A673 (cell line): ENCODE data around the gene SLC22A25. TPM values are rescaled to one million over a fixed set of nuclear protein-coding genes. Genes with fewer than 3 reads are reported as not detected.
"Not testable (repeated sequence)": the region's sequence is repeated elsewhere in the genome, so short reads cannot be mapped to it uniquely, and the experiment has no call there.

Source experiments
- BruUV-seq: library from RNA; stranded (reverse); fragments of 400-500 nt; replicated peaks from 2 replicates; lab custom pipeline; 2021; lab: Mats Ljungman, UMichigan
- CTCF ChIA-PET: fragments of 300-600 bp; sonication (Branson Sonifier 250); formaldehyde crosslinking; loops from one replicate; lab custom pipeline; 2022; ENCODE audit warnings: antibody characterized with exemption; lab: Charles Lee
- POLR2A ChIA-PET: fragments of 300-600 bp; sonication (Branson Sonifier 250); formaldehyde crosslinking; loops from one replicate; lab custom pipeline; 2022; ENCODE audit warnings: antibody characterized with exemption; ENCODE audit not compliant: low non-redundant PET; lab: Charles Lee
- DNase-seq: peaks from one replicate; pipeline ENCODE4 v3.0.0-alpha.2; 2015; ENCODE audit warnings: low spot score
- H3K27ac ChIP-seq: fragments of 200-600 bp; sonication (generic); 2 replicates; pipeline ENCODE4 v1.5.1; 2016; ENCODE audit warnings: mixed run types, low read depth, mild to moderate bottlenecking, mixed read lengths, antibody characterized with exemption, low read length; ENCODE audit not compliant: poor library complexity, severe bottlenecking
- H3K27me3 ChIP-seq: fragments of 200-600 bp; sonication (generic); replicated peaks from 2 replicates; pipeline ENCODE4 v1.6.1; 2017; ENCODE audit warnings: mixed run types, low read depth, mild to moderate bottlenecking, mixed read lengths, antibody characterized with exemption, low read length; ENCODE audit not compliant: insufficient read depth, poor library complexity
- H3K36me3 ChIP-seq: fragments of 200-600 bp; sonication (generic); 2 replicates; pipeline ENCODE4 v1.6.1; 2016; ENCODE audit warnings: mixed run types, mild to moderate bottlenecking, mixed read lengths, antibody characterized with exemption, low read length; ENCODE audit not compliant: insufficient read depth, poor library complexity, severe bottlenecking
- H3K4me1 ChIP-seq: fragments of 200-600 bp; sonication (generic); 2 replicates; pipeline ENCODE4 v1.6.1; 2017; ENCODE audit warnings: mixed run types, mild to moderate bottlenecking, mixed read lengths, antibody characterized with exemption, low read length; ENCODE audit not compliant: insufficient read depth, poor library complexity, severe bottlenecking
- H3K4me3 ChIP-seq: fragments of 200-600 bp; sonication (generic); 2 replicates; pipeline ENCODE4 v1.5.1; 2016; ENCODE audit warnings: low read depth, mixed run types, mild to moderate bottlenecking, mixed read lengths, low read length; ENCODE audit not compliant: poor library complexity, severe bottlenecking
- H3K9me3 ChIP-seq: fragments of 200-600 bp; sonication (generic); 2 replicates; pipeline ENCODE4 v1.6.1; 2016; ENCODE audit warnings: mixed run types, low read depth, mild to moderate bottlenecking, mixed read lengths, antibody characterized with exemption, low read length; ENCODE audit not compliant: poor library complexity, severe bottlenecking
- EZH2 ChIP-seq: fragments of 200-600 bp; sonication (generic); IDR thresholded peaks from 2 replicates; pipeline ENCODE4 v1.6.1; 2017; ENCODE audit warnings: borderline replicate concordance, low read depth, mild to moderate bottlenecking, mixed read lengths, antibody characterized with exemption, low read length; ENCODE audit not compliant: poor library complexity, severe bottlenecking
- intact Hi-C: fragments of 100-400 bp; cut with micrococcal nuclease; formaldehyde crosslinking; loops from one replicate; pipeline ENCODE4 v1.10.0; 2022; ENCODE audit not compliant: unreplicated experiment
- total RNA-seq: library from RNA; stranded (reverse); gene quantifications from 2 replicates; pipeline ENCODE4 v1.2.3, GENCODE V29; 2021
- TF ChIP-seq, protein P1 (sequence below): fragments of 300-800, 200-600 bp; sonication (generic); conservative IDR thresholded peaks from 2 replicates; pipeline ENCODE4 v1.5.1; 2017; ENCODE audit warnings: low read depth, mild to moderate bottlenecking, antibody characterized with exemption, low read length, moderate library complexity, mixed read lengths

Gene SLC22A25
- total RNA-seq, 1 experiment from 2014 or later: not detected

DNA sequence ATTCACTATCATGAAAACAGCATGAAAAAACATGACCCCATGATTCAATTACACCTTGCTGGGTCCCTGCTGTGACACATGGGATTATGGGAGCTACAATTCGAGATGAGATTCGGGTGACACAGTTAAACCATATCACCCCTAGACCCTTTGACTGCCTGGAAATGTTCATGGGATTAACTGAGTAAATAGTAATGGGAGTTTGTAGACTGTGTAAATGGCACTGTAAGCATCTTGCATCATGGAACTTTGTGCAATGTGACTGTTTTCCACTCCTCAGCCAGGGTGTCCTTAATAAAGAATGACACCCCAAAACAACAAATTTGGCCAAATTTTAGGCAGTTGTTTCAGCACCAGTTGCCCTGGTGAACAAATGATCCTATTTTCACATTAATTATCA is 7.9 kb upstream of the SLC22A25 start:
- POLR2A ChIA-PET: no interaction called here
- peaks cover 25% of the 10 kb centered on the region for H3K27me3 ChIP-seq
- H3K36me3 ChIP-seq: no peaks in the 10 kb centered on the region
- intact Hi-C loops: no loop called here
- no peak overlapping the region for H3K4me3 ChIP-seq
- no peak for DNase-seq
- CTCF ChIA-PET: no interaction called here
- no peaks in the 10 kb centered on the region for H3K9me3 ChIP-seq
- no peak overlapping the region for H3K27ac ChIP-seq
- TF ChIP-seq, protein P1, sequence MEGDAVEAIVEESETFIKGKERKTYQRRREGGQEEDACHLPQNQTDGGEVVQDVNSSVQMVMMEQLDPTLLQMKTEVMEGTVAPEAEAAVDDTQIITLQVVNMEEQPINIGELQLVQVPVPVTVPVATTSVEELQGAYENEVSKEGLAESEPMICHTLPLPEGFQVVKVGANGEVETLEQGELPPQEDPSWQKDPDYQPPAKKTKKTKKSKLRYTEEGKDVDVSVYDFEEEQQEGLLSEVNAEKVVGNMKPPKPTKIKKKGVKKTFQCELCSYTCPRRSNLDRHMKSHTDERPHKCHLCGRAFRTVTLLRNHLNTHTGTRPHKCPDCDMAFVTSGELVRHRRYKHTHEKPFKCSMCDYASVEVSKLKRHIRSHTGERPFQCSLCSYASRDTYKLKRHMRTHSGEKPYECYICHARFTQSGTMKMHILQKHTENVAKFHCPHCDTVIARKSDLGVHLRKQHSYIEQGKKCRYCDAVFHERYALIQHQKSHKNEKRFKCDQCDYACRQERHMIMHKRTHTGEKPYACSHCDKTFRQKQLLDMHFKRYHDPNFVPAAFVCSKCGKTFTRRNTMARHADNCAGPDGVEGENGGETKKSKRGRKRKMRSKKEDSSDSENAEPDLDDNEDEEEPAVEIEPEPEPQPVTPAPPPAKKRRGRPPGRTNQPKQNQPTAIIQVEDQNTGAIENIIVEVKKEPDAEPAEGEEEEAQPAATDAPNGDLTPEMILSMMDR: no peak
- TF ChIP-seq EZH2: no peak
- H3K4me1 ChIP-seq: no peaks in the 10 kb centered on the region
- BruUV-seq: no TSS peak

DNA sequence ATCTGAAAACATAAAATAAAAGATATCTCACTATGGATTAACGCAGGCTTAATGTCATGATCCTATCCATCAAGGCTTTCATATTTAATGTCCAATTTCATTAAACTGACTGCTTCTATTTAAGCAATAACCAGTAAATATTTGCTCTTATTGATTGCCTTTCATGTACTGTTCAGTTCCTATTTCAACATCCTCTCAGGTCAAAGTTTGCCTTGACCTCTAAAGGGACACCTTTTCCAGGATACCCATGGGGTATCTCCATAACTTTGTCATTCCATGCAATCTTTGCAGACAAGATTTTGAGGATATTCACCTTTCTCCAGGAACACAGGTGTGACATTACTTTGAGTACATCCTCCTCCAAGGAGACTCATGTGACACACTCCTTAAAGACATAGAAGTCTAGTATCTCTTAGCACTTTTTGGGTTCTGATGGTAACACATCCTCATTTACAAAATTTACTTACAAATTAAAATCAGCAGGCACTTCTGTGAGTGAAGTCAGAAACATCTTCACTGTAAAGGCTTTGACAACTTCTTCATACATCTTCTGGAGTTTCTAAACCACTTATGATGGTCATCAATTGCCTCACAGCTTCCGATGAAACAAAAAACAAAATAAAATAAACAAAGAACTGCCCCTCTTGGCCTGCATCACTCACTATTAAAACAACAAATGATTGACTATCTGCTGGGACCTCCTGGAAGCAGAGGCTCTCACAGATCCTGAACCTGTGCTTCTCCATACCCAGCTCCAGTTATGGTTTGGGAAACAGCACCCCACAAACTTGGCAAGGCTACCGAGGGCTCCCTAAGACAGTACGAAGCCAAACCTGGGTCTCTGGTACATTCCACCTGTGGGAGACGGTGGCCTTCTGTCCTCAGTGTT is 7.0 kb upstream of the SLC22A25 start:
- H3K27me3 ChIP-seq: peaks cover 32% of the 10 kb centered on the region
- H3K4me1 ChIP-seq: no peaks in the 10 kb centered on the region
- no peak for TF ChIP-seq EZH2
- no peak overlapping the region for H3K4me3 ChIP-seq
- H3K9me3 ChIP-seq: no peaks in the 10 kb centered on the region
- BruUV-seq: no TSS peak
- CTCF ChIA-PET: no interaction called here
- no peak for DNase-seq
- intact Hi-C loops: no loop called here
- no peaks in the 10 kb centered on the region for H3K36me3 ChIP-seq
- POLR2A ChIA-PET: no interaction called here
- no peak overlapping the region for H3K27ac ChIP-seq

DNA sequence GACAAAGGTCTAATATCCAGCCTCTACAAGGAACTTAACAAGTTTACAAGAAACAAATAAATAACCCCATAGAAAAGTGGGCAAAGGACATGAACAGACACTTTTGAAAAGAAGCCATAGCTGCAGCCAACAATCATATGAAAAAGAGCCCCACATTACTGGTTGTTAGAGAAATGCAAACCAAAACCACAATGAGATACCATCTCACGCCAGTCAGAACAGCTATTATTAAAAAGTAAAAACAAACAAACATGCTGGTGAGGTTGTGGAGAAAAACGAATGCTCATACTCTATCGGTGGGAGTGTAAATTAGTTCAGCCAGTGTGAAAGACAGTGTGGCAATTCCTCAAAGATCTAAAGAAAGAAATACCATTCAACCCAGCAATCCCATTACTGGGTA is 5.6 kb upstream of the SLC22A25 start:
- intact Hi-C loops: no loop called here
- H3K4me1 ChIP-seq: no peaks in the 10 kb centered on the region
- POLR2A ChIA-PET: no interaction called here
- no peak for DNase-seq
- CTCF ChIA-PET: interaction anchor here (0.7 kb wide), 1 partner anchor 148 kb away, joined by 3 read pairs; no protein-coding TSS in a partner anchor
- H3K36me3 ChIP-seq: no peaks in the 10 kb centered on the region
- TF ChIP-seq EZH2: no peak
- TF ChIP-seq, protein P1: no peak
- no peaks in the 10 kb centered on the region for H3K9me3 ChIP-seq
- no peak overlapping the region for H3K27ac ChIP-seq
- H3K27me3 ChIP-seq: peaks cover 32% of the 10 kb centered on the region
- no TSS peak for BruUV-seq
- no peak overlapping the region for H3K4me3 ChIP-seq

DNA sequence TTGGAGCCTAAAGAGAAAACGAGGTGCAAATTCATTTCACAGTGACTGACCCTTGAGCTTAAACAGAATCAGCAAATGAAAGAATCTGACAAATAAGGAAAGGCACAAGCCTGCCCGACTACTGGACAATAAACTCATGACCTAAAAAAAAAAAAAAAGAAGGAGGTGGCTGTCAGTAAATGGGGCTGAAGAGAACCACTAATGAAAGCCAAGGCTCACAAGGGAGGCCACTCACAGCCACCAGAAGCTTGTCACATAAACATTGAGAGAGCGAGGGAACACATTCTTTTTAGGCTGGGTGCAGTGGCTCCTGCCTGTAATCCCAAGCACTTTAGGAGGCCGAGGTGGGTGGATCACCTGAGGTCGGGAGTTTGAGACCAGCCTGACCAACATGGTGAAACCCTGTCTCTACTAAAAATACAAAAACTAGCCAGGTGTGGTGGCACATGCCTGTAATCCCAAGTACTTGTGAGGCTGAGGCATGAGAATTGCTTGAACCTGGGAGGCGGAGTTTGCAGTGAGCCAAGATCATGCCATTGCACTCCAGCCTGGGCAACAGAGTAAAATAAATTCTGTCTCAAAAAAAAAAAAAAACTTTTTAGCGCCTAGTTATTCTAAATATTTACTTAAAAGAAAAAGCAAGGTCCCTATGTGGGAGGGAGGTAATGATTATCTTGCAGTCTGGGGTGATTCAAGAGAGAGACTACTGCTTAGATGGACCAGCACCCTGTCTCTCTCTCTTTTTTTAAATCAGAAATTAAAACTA is 4.0 kb upstream of the SLC22A25 start:
- H3K27ac ChIP-seq, H3K4me1 ChIP-seq, H3K4me3 ChIP-seq, H3K36me3 ChIP-seq, CTCF ChIA-PET, BruUV-seq, DNase-seq, POLR2A ChIA-PET, H3K9me3 ChIP-seq, intact Hi-C loops: not testable (repeated sequence)
- peaks cover 33% of the 10 kb centered on the region for H3K27me3 ChIP-seq
